HUES6 (cell line): ENCODE measurements around the gene CYTH1.

Source experiments
- H3K27ac ChIP-seq: 2 replicates; pipeline ENCODE4 v1.7.0; 2013; ENCODE audit warnings: low read depth, mild to moderate bottlenecking, low read length, inconsistent platforms
- H3K27me3 ChIP-seq: 2 replicates; pipeline ENCODE4 v1.6.1; 2013; ENCODE audit warnings: low read length; ENCODE audit not compliant: control insufficient read depth, insufficient read depth
- H3K36me3 ChIP-seq: 2 replicates; pipeline ENCODE4 v1.6.1; 2013; ENCODE audit warnings: low read length; ENCODE audit not compliant: control insufficient read depth, insufficient read depth
- H3K4me1 ChIP-seq: 2 replicates; pipeline ENCODE4 v1.6.1; 2013; ENCODE audit warnings: low read length; ENCODE audit not compliant: control insufficient read depth, insufficient read depth
- H3K4me3 ChIP-seq: 2 replicates; pipeline ENCODE4 v1.5.1; 2013; ENCODE audit warnings: low read depth, low read length
- H3K9ac ChIP-seq: one replicate; pipeline ENCODE4 v1.6.1; 2013; ENCODE audit warnings: mild to moderate bottlenecking, low read length
- H3K9me3 ChIP-seq: 2 replicates; pipeline ENCODE4 v1.6.1; 2013; ENCODE audit warnings: low read depth, low read length; ENCODE audit not compliant: control insufficient read depth, insufficient read depth

Gene CYTH1

GRCh38 chr17:78696016-78696982 is 85.8 kb downstream of the CYTH1 start:
- H3K9ac ChIP-seq, result no peak overlapping the region
- no peak overlapping the region for H3K27ac ChIP-seq
- no peaks in the 10 kb centered on the region for H3K27me3 ChIP-seq
- H3K4me3 ChIP-seq, result no peak overlapping the region
- no peaks in the 10 kb centered on the region for H3K9me3 ChIP-seq
- no peaks in the 10 kb centered on the region for H3K4me1 ChIP-seq
- H3K36me3 ChIP-seq, result peaks cover 18% of the 10 kb centered on the region

GRCh38 chr17:78694805-78695531 is 87.1 kb downstream of the CYTH1 start:
- H3K9me3 ChIP-seq, result no peaks in the 10 kb centered on the region
- H3K36me3 ChIP-seq, result peaks cover 15% of the 10 kb centered on the region
- no peaks in the 10 kb centered on the region for H3K27me3 ChIP-seq
- no peak overlapping the region for H3K27ac ChIP-seq
- no peaks in the 10 kb centered on the region for H3K4me1 ChIP-seq
- H3K4me3 ChIP-seq, result no peak overlapping the region
- no peak overlapping the region for H3K9ac ChIP-seq

GRCh38 chr17:78693346-78694083 is 88.6 kb downstream of the CYTH1 start:
- Histone ChIP-seq H3K9me3 (0 out of 2 replicates have a peak, but pooled peaks cover 8% of the 10 kb centered on the region), H3K27ac (no peak overlapping the region), H3K9ac (no peak overlapping the region), H3K27me3 (no peaks in the 10 kb centered on the region), H3K36me3 (peaks cover 18% of the 10 kb centered on the region), H3K4me3 (no peak overlapping the region), H3K4me1 (no peaks in the 10 kb centered on the region)

GRCh38 chr17:78692460-78693010 is 89.5 kb downstream of the CYTH1 start:
- Histone ChIP-seq H3K4me3 (no peak overlapping the region), H3K4me1 (no peaks in the 10 kb centered on the region), H3K36me3 (peaks cover 20% of the 10 kb centered on the region), H3K9me3 (0 out of 2 replicates have a peak, but pooled peaks cover 8% of the 10 kb centered on the region), H3K27ac (no peak overlapping the region), H3K27me3 (no peaks in the 10 kb centered on the region), H3K9ac (no peak overlapping the region)

- Histone ChIP-seq H3K4me3 (no peak overlapping the region), H3K4me1 (no peaks in the 10 kb centered on the region), H3K27me3 (no peaks in the 10 kb centered on the region), H3K9ac (no peak overlapping the region), H3K27ac (no peak overlapping the region), H3K36me3 (peaks cover 19% of the 10 kb centered on the region), H3K9me3 (0 out of 2 replicates have a peak, but pooled peaks cover 8% of the 10 kb centered on the region)
These were observed 93.0 kb downstream of the CYTH1 start for GRCh38 chr17:78689029-78689428.

- 0 out of 2 replicates have a peak, but pooled peaks cover 8% of the 10 kb centered on the region for H3K9me3 ChIP-seq
- H3K27ac ChIP-seq, result no peak overlapping the region
- H3K27me3 ChIP-seq, result no peaks in the 10 kb centered on the region
- no peak overlapping the region for H3K9ac ChIP-seq
- H3K4me1 ChIP-seq, result peaks cover 4% of the 10 kb centered on the region; the same call in 1 of the 2 replicates
- H3K4me3 ChIP-seq, result no peak overlapping the region
- H3K36me3 ChIP-seq, result peaks cover 19% of the 10 kb centered on the region
These were observed 94.1 kb downstream of the CYTH1 start for GRCh38 chr17:78687944-78688343.

- Histone ChIP-seq H3K4me3 (no peak overlapping the region), H3K9ac (no peak overlapping the region), H3K9me3 (0 out of 2 replicates have a peak, but pooled peaks cover 8% of the 10 kb centered on the region), H3K27ac (no peak overlapping the region), H3K4me1 (peaks cover 4% of the 10 kb centered on the region; the same call in 1 of the 2 replicates), H3K27me3 (no peaks in the 10 kb centered on the region), H3K36me3 (peaks cover 19% of the 10 kb centered on the region)
These were observed 94.9 kb downstream of the CYTH1 start for GRCh38 chr17:78687125-78687524.

GRCh38 chr17:78684026-78684425 is 98.0 kb downstream of the CYTH1 start:
- H3K9ac ChIP-seq, result no peak overlapping the region
- peaks cover 21% of the 10 kb centered on the region; the same call in 1 of the 2 replicates for H3K4me1 ChIP-seq
- no peaks in the 10 kb centered on the region for H3K27me3 ChIP-seq
- 0 out of 2 replicates have a peak, but pooled peaks cover under 1% of the 10 kb centered on the region for H3K9me3 ChIP-seq
- peaks cover 25% of the 10 kb centered on the region for H3K36me3 ChIP-seq
- no peak overlapping the region for H3K27ac ChIP-seq
- H3K4me3 ChIP-seq, result no peak overlapping the region

- Histone ChIP-seq H3K9ac (no peak overlapping the region), H3K9me3 (no peaks in the 10 kb centered on the region), H3K27me3 (no peaks in the 10 kb centered on the region), H3K36me3 (peaks cover 22% of the 10 kb centered on the region), H3K27ac (no peak overlapping the region), H3K4me1 (peaks cover 21% of the 10 kb centered on the region; the same call in 1 of the 2 replicates), H3K4me3 (no peak overlapping the region)
These were observed 98.6 kb downstream of the CYTH1 start for GRCh38 chr17:78683408-78683961.

- no peaks in the 10 kb centered on the region for H3K27me3 ChIP-seq
- no peak overlapping the region for H3K9ac ChIP-seq
- no peak overlapping the region for H3K4me3 ChIP-seq
- peaks cover 21% of the 10 kb centered on the region; the same call in 1 of the 2 replicates for H3K4me1 ChIP-seq
- H3K9me3 ChIP-seq, result no peaks in the 10 kb centered on the region
- H3K27ac ChIP-seq, result no peak overlapping the region
- H3K36me3 ChIP-seq, result peaks cover 16% of the 10 kb centered on the region; the same call in 1 of the 2 replicates
These were observed 99.7 kb downstream of the CYTH1 start for GRCh38 chr17:78682363-78682762.
